Measurements from ENCODE around the gene ZSWIM4.

Gene ZSWIM4

DNA sequence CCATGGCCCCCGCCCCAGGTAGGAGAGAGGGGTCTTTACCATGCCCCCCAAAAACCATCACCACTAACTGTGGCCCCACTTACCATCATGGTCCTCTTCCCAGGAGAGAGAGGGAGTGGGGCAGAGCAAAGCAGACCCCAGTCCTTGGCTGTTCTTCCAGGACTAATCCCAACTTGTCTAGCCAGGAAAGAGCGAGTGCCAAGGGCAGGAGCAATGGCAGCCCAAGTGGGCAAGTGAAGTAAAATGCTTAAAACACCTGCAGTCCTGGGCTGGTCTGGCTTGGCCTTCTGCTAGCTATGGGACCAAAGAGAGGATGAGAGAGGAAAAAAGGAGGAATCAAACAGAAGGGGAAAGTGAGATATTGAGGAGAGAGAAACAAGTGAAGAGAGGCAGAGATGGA is 17.9 kb downstream of the ZSWIM4 start:
- TF ChIP-seq CTCF (IDR thresholded peaks at IDR 0.05; ENCODE audit: borderline replicate concordance, insufficient read depth, low read depth, low read length) = no peak
- no peak overlapping the region for H3K4me3 ChIP-seq (ENCODE audit: low read depth, low read length)

DNA sequence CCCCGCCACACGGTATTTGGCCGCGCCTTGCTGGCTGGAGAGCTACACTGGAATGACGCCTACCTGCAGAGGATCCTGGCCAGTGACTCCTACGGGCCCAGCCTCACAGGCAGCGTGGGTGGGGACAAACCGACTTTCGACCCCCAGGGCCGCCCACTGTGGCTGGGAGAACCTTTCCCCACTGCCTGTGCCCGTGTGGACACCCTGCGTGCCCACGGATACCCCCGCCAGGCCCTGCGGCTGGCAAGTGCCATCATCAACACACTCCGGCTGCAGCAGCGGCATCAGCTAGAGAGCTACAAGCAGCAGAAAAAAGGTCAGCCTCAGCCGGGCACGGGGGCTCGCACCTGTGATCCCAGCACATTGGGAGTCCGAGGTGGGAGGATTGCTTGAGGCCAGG is 19.3 kb downstream of the ZSWIM4 start:
- H3K4me3 ChIP-seq (ENCODE audit: low read depth, low read length) = no peak overlapping the region
- no peak for TF ChIP-seq CTCF (IDR thresholded peaks at IDR 0.05; ENCODE audit: borderline replicate concordance, insufficient read depth, low read depth, low read length)

- no peak for TF ChIP-seq CTCF (IDR thresholded peaks at IDR 0.05; ENCODE audit: borderline replicate concordance, insufficient read depth, low read depth, low read length)
- H3K4me3 ChIP-seq (ENCODE audit: low read depth, low read length) = no peak overlapping the region
Measured at GRCh38 chr19:13817018-13817614, 21.9 kb downstream of the ZSWIM4 start.

DNA sequence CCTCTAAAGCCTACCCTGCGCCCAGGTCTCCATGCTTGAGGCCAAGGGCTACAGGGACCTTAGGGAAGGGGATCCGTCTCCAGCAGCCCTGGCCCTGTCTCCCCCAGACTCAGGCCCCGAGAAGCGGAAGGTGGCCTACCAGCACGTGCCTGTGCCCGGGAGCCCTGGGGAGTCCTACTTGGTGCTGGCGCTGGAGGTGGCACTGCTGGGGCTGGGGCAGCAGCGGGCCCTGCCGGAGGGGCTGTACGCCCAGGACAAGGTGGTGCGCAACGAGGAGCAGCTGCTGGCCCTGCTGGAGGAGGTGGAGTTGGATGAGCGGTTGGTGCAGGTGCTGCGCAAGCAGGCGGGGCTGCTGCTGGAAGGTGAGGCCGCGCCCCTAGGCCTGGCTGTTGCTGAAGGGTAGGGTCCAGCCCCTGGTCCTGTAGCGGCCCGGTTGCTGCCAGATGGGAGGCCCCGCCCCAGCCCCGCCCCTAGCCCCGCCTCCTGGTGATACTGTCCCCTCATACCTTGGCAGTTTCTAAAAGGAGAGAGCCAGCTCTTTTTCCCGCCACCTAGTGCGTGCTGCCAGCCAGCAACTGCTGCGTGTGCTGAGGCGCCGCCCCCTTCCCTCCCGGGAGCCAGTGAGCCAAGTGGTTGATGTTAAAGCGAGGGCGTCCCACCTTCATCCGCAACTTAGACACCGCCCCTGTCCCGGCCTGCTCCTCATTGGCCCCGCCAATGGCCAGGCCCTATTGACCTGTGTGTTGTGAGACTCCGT is 22.6 kb downstream of the ZSWIM4 start:
- no peak overlapping the region for H3K4me3 ChIP-seq (ENCODE audit: low read depth, low read length)
- no peak for TF ChIP-seq CTCF (IDR thresholded peaks at IDR 0.05; ENCODE audit: borderline replicate concordance, insufficient read depth, low read depth, low read length)

- no peak for TF ChIP-seq CTCF (IDR thresholded peaks at IDR 0.05; ENCODE audit: borderline replicate concordance, insufficient read depth, low read depth, low read length)
- no peak overlapping the region for H3K4me3 ChIP-seq (ENCODE audit: low read depth, low read length)
Measured at GRCh38 chr19:13819238-13819637, 24.0 kb downstream of the ZSWIM4 start.

- no peak for TF ChIP-seq CTCF (IDR thresholded peaks at IDR 0.05; ENCODE audit: borderline replicate concordance, insufficient read depth, low read depth, low read length)
- no peak overlapping the region for H3K4me3 ChIP-seq (ENCODE audit: low read depth, low read length)
Measured at GRCh38 chr19:13821292-13821691, 26.0 kb downstream of the ZSWIM4 start.

GRCh38 chr19:13823256-13823655 is 28.0 kb downstream of the ZSWIM4 start:
- no peak overlapping the region for H3K4me3 ChIP-seq (ENCODE audit: low read depth, low read length)
- TF ChIP-seq CTCF (IDR thresholded peaks at IDR 0.05; ENCODE audit: borderline replicate concordance, insufficient read depth, low read depth, low read length) = no peak
